ENCODE measurements around the gene KRT6C.
"Not testable (repeated sequence)": the region's sequence is repeated elsewhere in the genome, so short reads cannot be mapped to it uniquely, and the experiment has no call there.

The KRT6C gene

DNA sequence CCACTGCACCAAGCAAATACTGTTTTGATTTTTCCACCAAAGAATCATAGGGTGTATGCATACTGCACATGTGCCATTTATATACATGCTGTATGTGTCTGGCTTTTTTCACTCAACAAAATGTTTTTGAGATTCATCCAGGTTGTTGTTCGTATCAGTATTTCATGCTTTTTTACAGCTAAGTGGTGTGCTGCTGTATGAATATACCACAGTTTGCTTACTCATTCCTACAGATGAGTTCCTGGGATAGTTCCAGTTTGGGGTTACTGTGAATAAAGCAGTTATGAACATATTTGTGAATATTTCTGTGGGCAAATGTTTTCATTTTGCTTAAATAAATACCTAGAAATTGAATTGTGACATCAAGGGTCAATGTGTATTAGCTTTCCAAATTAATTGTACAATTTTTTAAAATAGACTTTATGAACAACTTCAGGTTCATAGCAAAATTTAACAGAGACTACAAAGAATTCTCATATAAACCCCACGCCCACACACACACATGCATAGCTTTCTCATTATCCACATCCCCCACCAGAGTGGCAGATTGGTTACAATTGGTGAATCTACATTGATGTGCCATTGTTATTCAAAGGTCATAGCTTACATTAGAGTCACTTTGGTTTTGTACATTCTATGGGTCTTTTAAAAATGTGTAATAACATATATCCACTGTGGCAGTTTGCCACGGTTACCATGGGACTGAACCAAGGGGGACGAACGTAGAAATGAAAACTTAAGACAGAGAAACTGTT is 26.4 kb upstream of the KRT6C start:
- no peak for DNase-seq

DNA sequence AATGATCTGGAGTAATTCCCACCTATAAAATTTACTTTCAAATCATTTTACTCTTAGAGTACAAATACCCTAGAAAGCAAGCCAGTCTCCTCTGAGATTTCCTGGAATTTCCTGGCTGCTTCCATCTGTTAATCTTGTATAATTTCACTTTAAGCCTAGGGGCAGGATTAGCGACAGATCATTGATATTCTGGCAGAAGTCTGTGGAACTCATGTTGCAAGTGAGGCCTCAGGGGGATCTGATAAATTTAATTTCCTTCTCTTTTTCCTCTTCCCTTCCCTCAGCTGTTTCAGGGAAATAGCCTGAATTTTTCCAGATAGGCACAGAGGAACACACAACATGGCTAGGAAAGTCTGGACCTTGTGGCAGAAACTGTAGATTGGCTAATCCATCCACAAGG is 25.3 kb upstream of the KRT6C start:
- no peak for DNase-seq

DNA sequence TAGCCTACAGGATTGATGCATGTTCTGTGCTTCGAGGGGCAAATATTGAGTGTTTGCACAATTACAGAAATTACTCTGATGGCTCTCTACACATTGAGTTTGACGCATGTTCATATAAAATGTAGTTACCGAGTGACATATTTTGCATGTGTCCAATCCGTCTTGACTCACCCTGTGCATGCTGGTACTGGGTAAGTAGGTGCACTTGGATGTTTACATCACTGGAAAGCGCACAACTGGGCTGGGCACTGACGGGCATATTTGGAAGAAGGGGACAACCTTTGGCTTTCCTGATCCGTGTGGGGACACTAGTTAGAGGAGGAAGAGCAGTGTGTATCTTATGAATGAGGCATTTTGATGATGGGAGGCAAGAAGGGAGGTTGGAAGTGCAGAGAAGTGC is 24.4 kb upstream of the KRT6C start:
- DNase-seq = no peak

DNA sequence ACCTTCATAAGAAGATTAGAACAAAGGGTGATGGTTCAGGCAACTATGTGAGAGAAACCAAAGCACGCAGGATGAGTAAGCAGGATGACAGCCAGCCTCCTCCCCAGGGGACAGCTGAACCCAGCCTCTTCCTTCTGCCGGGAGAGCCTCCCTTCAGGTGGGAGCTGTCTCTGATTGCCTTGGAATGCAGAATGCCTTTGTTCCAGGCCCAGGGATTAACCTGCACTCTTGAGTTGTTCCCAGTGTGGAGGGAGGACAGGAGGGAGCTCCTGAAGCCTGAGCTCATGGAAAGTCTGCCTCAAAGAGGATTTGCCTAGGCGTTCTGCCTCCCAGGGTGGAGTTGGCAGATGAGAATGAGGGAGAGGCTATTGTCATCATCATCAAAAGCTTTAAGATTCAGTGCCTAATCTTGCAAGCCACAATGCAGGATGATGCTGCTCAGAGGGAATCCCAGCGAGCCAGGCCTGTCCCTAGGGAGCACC is 23.0 kb upstream of the KRT6C start:
- no peak for DNase-seq

DNA sequence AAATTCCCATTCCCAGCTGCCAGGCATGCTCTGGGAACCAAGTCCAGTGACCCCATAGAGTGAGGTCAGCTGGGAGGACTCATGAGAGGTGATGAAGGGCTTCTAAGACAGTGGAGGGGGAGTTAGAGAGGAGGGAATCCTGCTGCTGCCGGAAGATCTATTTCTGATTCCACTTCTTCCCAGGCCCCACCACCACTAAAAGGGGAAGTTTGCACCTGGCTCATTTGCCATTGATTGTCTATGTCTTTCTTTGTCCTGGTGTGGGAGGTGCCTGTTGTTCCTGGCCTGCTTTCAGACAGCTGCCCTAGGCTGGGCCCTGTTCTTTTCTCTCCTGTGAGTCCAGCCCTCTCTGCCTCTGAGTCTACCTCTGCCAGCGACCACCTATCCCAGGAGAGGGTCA is 22.4 kb upstream of the KRT6C start:
- peak; percentile 43 for DNase-seq

DNA sequence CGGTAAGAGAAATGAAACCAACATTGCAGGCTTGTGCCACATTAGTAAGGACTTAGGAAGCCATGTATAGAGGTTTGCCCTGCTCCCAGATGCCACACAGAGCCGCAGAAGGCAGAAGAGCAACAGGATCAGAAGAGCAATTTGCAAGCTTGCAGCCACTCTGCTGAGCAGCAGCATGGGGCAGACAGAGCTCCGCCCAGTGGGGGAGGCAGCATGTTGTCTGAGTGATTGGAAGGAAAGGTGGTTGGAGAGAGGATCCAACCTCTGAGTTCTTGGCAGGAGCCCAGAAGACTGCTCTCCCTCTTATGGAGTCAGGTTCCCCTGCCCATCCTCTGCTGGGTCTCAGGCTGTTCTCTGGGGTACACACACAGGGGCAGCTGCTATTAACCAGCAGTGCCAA is 21.8 kb upstream of the KRT6C start:
- peak; percentile 61 for DNase-seq

DNA sequence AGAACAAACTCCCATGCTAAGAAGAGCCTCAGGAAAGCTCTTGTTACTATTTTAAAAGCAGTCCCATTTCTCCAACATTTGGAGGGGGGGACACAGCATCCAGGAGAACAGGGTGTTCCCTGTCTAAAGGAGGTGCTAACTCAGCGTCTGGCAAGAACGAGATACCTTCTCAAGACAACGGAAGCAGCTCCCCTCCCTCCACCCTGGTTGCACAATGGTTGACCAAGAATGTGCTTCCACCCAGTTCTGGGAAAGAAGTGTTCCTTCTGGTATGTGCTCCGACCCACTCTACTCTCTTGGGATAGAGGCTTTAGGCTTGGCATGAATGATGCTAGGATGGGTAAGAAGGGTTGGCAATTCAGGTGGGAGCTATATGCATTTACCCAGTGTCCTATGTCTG is 20.9 kb upstream of the KRT6C start:
- DNase-seq = no peak

DNA sequence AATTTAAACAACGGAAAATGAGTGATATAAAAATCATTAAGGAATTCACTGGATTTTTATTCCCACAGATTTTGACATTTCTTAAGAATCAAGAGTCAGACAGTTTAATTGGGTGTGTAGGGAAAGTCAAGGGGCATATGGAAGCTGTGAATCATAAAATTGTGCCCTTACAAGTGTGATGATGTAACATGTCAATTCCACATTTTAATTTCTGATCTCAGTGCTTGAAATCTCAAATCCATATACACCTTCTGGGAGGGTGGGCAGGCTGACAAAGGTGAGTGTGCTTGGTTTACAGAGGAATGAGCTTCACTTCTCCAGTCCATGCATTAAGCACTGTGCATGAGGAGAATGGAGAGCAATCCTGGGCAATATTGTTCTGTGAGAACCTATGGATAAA is 20.5 kb upstream of the KRT6C start:
- DNase-seq = no peak

DNA sequence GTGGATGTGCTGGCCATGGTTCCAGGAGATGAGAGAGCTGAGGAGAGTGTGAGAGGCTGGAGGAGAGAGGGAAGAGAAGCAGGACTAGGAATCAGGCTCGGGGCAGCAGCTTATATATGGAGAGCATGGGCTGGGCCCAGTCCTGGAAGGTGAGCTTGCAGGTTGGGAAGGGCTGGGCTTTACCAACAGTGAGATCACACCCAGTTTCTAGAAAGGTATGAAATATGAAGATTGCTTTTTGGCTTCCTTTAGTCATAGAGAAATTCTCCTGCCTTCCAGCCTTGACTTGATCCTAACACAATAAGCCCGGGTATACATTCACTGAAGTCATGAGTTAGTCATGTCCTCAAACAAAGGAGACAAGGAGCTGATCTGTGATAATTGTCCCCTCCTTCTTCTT is 19.6 kb upstream of the KRT6C start, which contains the start of gene KRT6A:
Gene KRT6A (minus strand): TSS at position 86 of the 400 bp plus-strand sequence. CDS start 69 bp downstream, at position 17.
- no peak for DNase-seq

DNA sequence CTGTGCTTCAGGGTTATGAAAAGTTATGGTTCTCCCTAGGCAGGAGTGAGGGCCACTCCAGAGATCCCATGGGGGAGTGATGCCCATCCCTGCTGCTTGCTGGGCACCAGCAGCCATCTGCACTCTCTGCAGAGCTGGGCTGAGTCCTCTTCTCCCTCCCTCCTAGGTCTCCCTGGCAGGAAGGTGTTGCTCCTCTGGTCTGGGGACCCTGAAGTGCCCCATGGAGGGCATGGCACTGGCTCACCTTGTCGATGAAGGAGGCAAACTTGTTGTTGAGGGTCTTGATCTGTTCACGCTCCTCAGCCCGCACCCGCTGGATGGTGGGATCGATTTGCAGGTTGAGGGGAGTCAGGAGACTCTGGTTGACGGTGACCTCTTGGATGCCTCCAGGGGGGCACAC is 18.8 kb upstream of the KRT6C start:
- DNase-seq = not testable (repeated sequence)

DNA sequence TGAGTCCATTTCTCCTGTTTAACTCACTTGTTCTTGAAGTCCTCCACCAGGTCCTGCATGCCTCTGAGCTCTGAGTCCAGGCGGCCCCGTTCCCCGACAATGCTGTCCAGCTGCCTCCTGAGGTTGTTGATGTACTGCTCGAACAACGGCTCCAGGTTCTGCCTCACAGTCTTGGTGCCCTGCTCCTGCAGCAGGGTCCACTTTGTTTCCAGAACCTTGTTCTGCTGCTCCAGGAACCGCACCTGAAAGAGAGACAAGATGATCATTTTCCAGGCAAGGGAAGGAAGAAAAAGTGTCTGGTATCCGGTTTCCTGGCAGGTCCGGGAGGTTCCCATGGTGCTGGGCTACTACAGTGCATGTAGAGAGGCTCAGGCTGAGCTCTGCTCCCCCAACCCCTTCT is 17.9 kb upstream of the KRT6C start:
- DNase-seq = not testable (repeated sequence)

DNA sequence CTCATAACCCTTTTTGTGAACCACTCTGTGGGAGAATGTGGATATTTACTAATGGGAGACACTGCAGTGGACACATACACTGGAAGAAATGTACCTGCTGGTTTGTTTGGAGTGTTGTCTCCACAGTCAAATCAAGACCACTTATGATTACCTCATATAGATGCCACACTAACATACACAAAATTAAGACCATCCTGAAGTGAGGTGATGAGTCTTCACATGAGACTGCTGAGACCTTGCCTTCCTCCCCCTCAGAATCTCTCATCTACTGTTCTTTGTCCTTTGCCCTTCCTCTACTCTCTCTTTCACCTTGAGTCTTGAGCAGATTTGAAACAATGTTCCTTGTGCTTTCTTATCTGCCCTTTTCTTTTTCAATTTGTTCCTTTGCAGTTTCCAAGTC is 15.1 kb upstream of the KRT6C start:
- DNase-seq = no peak

DNA sequence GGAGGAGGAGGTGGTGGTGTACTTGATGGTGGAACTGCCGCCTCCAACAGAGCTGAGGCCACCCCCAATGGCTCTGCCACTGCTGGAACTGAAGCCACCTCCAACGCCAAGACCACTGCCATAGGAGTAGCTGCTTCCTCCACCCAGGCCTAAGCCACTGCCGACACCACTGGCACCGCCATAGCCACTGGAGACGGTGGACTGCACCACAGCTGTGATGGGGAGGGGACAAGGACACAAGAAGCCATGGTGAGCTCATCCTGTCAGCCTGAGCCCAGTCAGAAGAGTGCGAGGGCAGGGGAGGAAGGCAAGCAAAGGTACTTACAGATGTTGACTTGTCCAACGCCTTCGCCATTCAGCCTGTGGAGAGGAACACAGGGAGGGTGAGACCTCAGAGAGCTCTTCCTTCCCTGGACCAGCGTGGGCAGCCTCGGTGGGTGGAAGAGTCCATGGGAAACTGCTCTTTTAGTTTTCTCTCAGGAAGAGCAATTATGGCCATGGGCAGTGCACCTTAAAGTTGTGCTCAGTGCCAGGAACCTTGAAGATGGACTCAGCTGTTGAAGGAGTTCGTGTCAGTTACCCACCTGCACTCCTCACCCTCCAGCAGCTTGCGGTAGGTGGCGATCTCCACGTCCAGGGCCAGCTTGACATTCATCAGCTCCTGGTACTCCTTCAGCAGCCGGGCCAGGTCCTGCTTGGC is 14.3 kb upstream of the KRT6C start:
- not testable (repeated sequence) for DNase-seq

DNA sequence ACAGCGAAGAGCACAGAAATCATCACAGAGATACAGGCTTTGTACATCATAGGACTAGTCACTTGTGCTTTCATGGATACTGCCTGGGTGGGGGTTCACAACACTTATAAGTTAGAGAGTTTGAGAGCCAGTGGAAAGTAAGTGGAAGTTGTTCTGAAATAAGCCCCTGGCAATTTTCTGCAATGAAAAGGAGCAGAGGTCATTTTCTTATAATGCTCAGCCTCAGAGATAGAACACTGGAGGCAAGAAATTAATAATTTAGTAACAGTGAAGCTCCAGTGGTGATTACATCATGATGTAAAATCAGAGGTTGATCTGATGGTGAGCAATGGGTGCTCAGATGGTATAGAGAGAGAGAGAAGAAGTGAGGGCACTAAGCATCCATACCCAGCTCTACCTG is 13.6 kb upstream of the KRT6C start:
- no peak for DNase-seq

DNA sequence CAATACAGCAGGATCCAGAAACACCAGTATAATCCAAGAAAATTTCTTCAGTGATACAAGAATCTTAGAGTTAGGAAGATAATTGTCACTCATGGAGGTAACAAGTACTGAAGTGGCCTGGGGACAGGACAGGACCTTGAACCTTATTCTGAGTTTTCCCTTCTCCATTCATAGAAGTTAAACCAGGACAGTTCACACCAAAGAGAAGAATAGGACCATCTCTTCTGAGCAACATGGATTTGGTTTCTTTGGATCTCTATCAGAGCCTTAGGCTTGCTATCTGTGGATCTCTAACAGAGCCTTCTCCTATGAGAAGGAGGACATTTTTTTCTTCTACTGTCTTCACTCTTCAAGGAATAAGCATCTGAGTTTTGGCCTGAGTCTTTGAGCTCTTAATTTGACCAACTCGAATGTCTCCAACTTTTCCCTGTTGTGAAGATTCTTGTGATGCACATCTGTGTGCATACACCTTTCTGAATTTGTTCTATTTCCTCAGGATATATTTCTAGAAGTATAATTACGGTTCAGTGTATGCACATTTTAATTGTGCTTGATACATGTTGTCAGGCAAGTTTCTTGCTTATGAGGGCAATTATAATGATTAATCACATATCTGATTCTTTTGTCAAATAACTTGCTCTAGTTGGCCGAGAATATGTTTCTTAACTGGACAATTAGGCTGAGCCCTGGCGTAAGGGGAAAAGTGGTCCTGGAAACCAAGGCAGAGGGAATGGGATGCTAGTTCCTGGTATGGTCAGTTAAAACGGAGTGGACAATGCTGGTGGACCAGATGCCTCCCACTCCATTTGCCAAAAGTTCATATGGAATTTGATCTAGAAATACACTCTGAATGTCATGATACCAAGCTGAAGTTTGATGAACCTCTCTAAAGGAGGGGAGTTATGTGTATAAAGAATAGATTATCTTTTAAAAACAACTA is 12.8 kb upstream of the KRT6C start:
- DNase-seq = no peak

DNA sequence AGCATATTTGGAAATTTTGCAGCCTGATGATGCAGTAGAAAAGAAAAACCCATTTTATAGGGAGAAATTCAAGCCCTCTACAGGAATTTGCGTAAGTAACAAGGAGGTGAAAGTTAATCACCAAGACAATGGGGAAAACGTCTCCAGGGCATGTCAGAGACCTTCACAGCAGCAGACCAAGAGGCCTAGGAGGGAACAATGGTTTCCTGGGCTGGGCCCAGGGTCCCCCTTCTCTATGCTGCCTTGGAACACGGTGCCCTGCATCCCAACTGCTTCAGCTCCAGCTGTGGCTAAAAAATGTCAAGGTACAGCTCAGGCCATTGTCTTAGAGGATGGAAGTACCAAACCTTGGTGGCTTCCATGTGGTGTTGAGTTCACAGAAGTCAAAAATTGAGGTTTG is 6.5 kb upstream of the KRT6C start:
- DNase-seq = no peak

DNA sequence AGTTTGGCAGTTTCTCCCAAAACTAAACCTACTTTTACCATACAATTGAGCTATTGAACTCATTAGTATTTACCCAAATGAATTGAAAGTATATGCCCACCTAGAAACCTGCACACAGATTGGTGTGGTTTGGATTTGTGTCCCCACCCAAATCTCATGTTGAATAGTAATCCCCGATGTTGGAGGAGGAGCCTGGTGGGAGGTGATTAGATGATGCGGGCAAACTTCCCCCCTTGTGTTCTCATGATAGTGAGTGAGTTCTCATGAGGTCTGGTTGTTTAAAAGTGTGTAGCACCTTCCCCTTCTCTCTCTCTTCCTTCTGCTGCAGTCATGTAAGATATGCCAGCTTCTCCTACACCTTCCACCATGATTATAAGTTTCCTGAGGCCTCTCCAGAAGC is 4.0 kb upstream of the KRT6C start:
- DNase-seq = no peak

DNA sequence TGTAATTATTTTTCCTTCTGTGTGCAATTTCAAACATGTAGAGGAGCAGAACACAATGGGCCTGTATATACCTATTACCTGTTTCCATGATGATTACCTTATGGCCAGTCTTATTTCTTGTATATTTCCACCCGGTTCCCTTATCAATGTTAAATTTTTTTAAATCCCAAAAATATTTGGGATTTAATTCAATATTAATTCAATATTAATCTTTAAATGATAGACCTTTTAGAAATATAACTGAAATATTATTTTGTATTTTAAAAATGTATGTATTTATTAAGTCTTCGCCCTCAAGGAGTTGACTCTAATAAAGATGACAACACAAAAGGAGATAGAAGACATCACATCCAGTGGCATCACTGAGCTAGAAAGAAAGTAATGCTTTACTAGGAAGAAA is 607 bp upstream of the KRT6C start:
- no peak for DNase-seq

DNA sequence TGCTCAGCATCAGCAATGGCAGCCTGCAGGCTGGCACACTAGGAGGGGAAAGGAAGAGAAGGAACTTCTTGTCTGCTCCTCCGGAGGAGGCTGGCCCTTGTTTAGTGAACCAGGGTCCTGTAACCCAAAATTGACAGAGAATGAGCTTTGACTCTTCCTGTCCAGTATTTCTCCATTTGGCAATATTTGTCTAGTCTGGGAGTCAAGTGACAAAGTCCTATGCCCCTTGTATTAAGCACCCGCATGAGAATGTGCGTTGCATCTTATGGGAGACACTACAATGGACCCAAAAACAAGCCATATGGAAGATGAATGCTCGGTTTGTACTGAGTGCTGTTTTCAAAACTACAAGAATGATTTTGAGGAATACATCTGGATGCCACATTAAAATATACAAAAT is 3.8 kb downstream of the KRT6C start:
- no peak for DNase-seq

DNA sequence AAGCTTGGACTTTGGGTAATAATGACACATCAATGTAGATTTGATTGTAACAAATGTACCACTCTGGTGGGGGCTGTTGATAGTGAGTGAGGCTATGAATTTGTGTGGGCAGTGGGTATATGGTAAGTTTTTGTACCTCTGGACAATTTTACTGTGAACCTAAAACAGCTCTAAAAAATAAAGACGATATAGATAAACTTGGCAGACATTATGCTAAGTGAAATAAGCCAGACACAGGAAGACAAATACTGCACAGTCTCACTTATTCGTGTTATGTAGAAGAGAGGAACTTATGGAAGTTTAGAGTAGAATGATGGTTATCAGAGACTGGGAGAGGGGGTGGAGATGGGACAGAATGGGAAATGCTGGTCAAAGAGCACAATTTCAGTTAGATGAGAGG is 8.7 kb downstream of the KRT6C start:
- no peak for DNase-seq

DNA sequence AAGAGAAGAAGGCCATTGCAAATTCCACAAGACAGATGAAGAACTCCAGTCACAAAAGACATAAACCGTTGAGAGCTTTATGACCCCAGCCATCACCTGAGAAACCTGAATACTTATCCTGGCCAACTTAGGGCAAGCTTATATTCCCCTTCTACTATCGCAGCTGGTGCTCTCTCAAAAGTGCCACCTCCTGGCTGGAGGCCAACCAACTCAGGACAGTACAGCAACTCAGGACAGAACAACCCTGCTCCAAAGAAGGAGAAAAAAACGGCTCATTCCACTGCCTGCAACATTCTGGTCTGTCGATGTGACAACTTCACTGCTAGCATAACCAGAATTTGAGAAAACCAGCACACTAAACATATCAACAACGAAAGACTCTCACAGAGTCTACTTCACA is 11.9 kb downstream of the KRT6C start:
- DNase-seq = no peak

DNA sequence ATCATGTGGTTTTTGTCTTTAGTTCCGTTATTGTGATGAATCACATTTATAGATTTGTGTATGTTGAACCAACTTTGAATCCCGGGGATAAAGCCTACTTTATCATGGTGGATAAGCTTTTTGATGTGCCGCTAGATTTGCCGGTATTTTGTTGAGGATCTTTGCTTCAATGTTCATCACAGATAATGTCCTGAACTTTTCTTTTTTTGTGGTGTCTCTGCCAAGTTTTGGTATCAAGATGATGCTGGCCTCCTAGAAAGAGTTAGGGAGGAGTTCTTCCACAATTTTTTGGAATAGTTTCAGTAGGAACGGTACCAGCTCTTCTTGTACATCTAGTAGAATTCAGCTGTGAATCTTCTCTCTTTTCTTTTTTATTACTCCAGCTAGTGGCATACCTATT is 14.7 kb downstream of the KRT6C start:
- no peak for DNase-seq

DNA sequence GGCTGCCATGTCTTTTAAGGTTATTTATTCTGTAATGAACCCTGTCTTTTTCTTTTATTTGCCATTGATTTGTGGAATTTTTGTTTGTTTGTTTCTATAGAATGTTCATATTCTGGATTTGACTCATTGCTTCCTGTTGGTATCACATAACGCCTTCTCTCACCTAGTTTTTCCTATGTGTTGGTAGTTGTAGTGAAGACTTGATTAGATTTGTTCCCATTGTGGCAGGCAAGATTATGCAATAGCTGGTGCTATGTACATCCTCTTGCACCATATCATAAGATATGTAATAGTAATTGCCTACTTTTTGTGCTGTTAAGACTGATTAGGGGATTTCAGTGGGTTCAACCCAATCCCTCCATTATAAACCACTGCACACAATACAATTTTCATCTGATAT is 17.8 kb downstream of the KRT6C start:
- no peak for DNase-seq
